Gastroesophageal sphincter (tissue), 4 donors: ENCODE measurements around the gene ABCF1. TPM values are rescaled to one million over a fixed set of nuclear protein-coding genes. Genes with fewer than 3 reads are reported as not detected.

Experiments used
- ATAC-seq: fragments of 150-250 bp; one replicate; pipeline ENCODE4 v1.9.1; 2016; ENCODE audit warnings: mild to moderate bottlenecking, moderate library complexity
- H3K27ac ChIP-seq, 4 donors: fragments of 200-600 bp; sonication (generic) in 3 of 4; 1 replicate in 3 of 4; 2 replicates in 1 of 4; pipeline ENCODE4 v1.5.1; 2016 to 2019
- H3K27me3 ChIP-seq: fragments of 200-600 bp; sonication (generic); one replicate; pipeline ENCODE4 v1.5.1; 2019
- H3K36me3 ChIP-seq, 2 donors: fragments of 200-600 bp; sonication (generic); one replicate each; pipeline ENCODE4 v1.5.1; 2019; ENCODE audit warnings: control low read depth in 1 of 2
- H3K4me1 ChIP-seq, 3 donors: fragments of 200-600 bp; sonication (generic); 1 replicate in 2 of 3; 2 replicates in 1 of 3; pipeline ENCODE4 v1.5.1; 2016 to 2019; ENCODE audit warnings: control low read depth in 2 of 3
- H3K4me3 ChIP-seq, 2 donors: fragments of 200-600 bp; sonication (generic); one replicate each; pipeline ENCODE4 v1.5.1; 2019; ENCODE audit warnings: mild to moderate bottlenecking in 1 of 2, moderate library complexity in 1 of 2
- H3K9me3 ChIP-seq, 3 donors: fragments of 200-600 bp; sonication (generic); one replicate each; pipeline ENCODE4 v1.5.1; 2017 to 2019; ENCODE audit warnings: control low read depth in 2 of 3
- EP300 ChIP-seq: sonication (generic); formaldehyde crosslinking; IDR thresholded peaks from one replicate; pipeline ENCODE4 v1.6.1; 2017; ENCODE audit warnings: antibody characterized with exemption, mild to moderate bottlenecking
- POLR2A ChIP-seq, 2 donors: fragments of 450-650 bp; IDR thresholded peaks; one replicate each; pipeline ENCODE4 v1.6.1; 2017; ENCODE audit warnings: antibody characterized with exemption in 2 of 2, mild to moderate bottlenecking in 2 of 2, moderate library complexity in 1 of 2
- POLR2AphosphoS5 ChIP-seq: sonication (generic); formaldehyde crosslinking; IDR thresholded peaks from one replicate; pipeline ENCODE4 v1.6.1; 2017; ENCODE audit warnings: antibody characterized with exemption
- WGBS, 2 donors: methylation state at CpG; one replicate each; pipeline ENCODE4 v1.1.5; 2018; ENCODE audit warnings: low coverage in 1 of 2; 5-methylcytosine and 5-hydroxymethylcytosine counted together
- small RNA-seq, 4 donors: library from RNA; depleted of rRNA; stranded (forward); fragments of <200 nt; gene quantifications; one replicate each; pipeline ENCODE3, GENCODE V24; 2016
- total RNA-seq, 4 donors: library from RNA; depleted of rRNA; stranded (reverse); fragments of >200 nt; gene quantifications; one replicate each; pipeline ENCODE4 v1.1.0, GENCODE V29; 2016
- TF ChIP-seq, protein P1 (sequence below), 4 experiments: fragments of 200-600 bp in 2 of 4; fragments of 450-650 bp in 2 of 4; sonication (generic) in 1 of 4; IDR thresholded peaks; one replicate each; pipeline ENCODE4 v1.5.1; 2017 to 2019; ENCODE audit warnings: antibody characterized with exemption in 4 of 4, mild to moderate bottlenecking in 2 of 4, moderate library complexity in 2 of 4

ABCF1 gene
- total RNA-seq, 4 donors from 2014 or later, result 42.8 to 63.6 (median 47.4) TPM

DNA sequence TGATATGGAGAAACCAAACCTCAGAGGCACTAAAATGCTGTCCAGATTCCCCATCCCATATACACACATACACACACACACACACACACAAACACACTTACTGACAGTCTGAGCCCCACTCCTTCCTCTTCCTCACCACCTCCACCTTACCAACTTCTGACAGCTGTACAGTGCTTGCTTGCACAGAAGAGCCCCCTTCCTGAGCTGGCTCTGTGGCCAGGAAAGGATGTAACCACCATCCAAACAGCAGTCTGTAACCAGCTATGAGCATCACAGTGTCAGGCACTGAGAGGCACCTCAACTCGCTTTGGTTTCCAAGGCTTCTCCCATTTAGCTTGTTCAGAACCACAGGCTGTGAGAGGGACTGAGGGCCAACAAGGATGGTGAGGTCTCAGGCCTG, 69.8 kb downstream of the ABCF1 start:
- H3K27me3 ChIP-seq, result no peaks in the 10 kb centered on the region
- H3K36me3 ChIP-seq, result peaks cover 0 to 86% of the 10 kb centered on the region in 2 donors
- H3K4me1 ChIP-seq, result peaks cover 0 to 5% (median 0%) of the 10 kb centered on the region in 3 donors
- WGBS, 2 donors, result no CpG with 5 or more reads among the region's 1 CpG
- no peak for ATAC-seq
- H3K27ac ChIP-seq, result no peak overlapping the region
- no peaks in the 10 kb centered on the region for H3K9me3 ChIP-seq
- no peak overlapping the region for H3K4me3 ChIP-seq
- no peak for TF ChIP-seq POLR2A (IDR thresholded peaks at IDR 0.05)
- TF ChIP-seq, protein P1, sequence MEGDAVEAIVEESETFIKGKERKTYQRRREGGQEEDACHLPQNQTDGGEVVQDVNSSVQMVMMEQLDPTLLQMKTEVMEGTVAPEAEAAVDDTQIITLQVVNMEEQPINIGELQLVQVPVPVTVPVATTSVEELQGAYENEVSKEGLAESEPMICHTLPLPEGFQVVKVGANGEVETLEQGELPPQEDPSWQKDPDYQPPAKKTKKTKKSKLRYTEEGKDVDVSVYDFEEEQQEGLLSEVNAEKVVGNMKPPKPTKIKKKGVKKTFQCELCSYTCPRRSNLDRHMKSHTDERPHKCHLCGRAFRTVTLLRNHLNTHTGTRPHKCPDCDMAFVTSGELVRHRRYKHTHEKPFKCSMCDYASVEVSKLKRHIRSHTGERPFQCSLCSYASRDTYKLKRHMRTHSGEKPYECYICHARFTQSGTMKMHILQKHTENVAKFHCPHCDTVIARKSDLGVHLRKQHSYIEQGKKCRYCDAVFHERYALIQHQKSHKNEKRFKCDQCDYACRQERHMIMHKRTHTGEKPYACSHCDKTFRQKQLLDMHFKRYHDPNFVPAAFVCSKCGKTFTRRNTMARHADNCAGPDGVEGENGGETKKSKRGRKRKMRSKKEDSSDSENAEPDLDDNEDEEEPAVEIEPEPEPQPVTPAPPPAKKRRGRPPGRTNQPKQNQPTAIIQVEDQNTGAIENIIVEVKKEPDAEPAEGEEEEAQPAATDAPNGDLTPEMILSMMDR (IDR thresholded peaks at IDR 0.05), result no peak
- no peak for TF ChIP-seq POLR2AphosphoS5
- TF ChIP-seq EP300, result no peak

Small RNA genes within 50 kb of the gene (small RNA-seq; reads per million reads assigned to genes)
- gene MIR877, result 4.0 to 6.8 (median 5.1) reads per million in 4 donors

Other genes starting within 250 kb of the ABCF1 start
- 10 to 100 TPM; 18.4 to 24.1 (median 22.6) TPM for gene TRIM39, start 244.5 kb upstream of the ABCF1 start, total RNA-seq
- 100 to 1,000 TPM in 1 of 4 donors, 10 to 100 TPM in 3; 60.7 to 137 (median 82.2) TPM for gene RPP21, start 226.3 kb upstream of the ABCF1 start, total RNA-seq
- gene HLA-E, start 81.9 kb upstream of the ABCF1 start, total RNA-seq, result 100 to 1,000 TPM; 259 to 607 (median 482) TPM
- 10 to 100 TPM; 39.2 to 48.3 (median 42.4) TPM for gene GNL1, start 15.0 kb upstream of the ABCF1 start, total RNA-seq
- 10 to 100 TPM in 2 of 4 donors, 1 to 10 TPM in 2; 3.5 to 21.6 (median 7.9) TPM for gene PRR3, start 14.1 kb upstream of the ABCF1 start, total RNA-seq
- gene PPP1R10, start 45.8 kb downstream of the ABCF1 start, total RNA-seq, result 10 to 100 TPM; 26.7 to 50.4 (median 37.9) TPM
- 10 to 100 TPM; 35.0 to 41.2 (median 36.7) TPM for gene MRPS18B, start 46.4 kb downstream of the ABCF1 start, total RNA-seq
- 1 to 10 TPM in 3 of 4 donors, under 1 TPM in 1; 0.82 to 2.6 (median 2.1) TPM for gene ATAT1, start 55.4 kb downstream of the ABCF1 start, total RNA-seq
- gene C6orf136, start 75.7 kb downstream of the ABCF1 start, total RNA-seq, result 10 to 100 TPM; 10.8 to 19.6 (median 16.6) TPM
- gene DHX16, start 101.6 kb downstream of the ABCF1 start, total RNA-seq, result 10 to 100 TPM; 25.8 to 36.2 (median 31.4) TPM
- 10 to 100 TPM; 45.3 to 65.8 (median 56.6) TPM for gene PPP1R18, start 115.2 kb downstream of the ABCF1 start, total RNA-seq
- gene NRM, start 119.5 kb downstream of the ABCF1 start, total RNA-seq, result 1 to 10 TPM; 3.0 to 8.2 (median 6.0) TPM
- 10 to 100 TPM in 3 of 4 donors, 1 to 10 TPM in 1; 9.8 to 16.7 (median 13.1) TPM for gene MDC1, start 145.8 kb downstream of the ABCF1 start, total RNA-seq
- 100 to 1,000 TPM; 184 to 351 (median 236) TPM for gene TUBB, start 148.9 kb downstream of the ABCF1 start, total RNA-seq
- 100 to 1,000 TPM; 104 to 191 (median 152) TPM for gene FLOT1, start 171.2 kb downstream of the ABCF1 start, total RNA-seq
- gene IER3, start 173.1 kb downstream of the ABCF1 start, total RNA-seq, result 10 to 100 TPM in 3 of 4 donors, 1 to 10 TPM in 1; 5.6 to 31.9 (median 11.3) TPM